HPDE6-E6E7 (cell line): Measurements from ENCODE around the gene CYSTM1.

Experiments used
- DNase-seq: peaks from one replicate; pipeline ENCODE4 v3.0.0; 2011; ENCODE audit warnings: missing footprints; ENCODE audit errors: extremely low spot score

CYSTM1 gene

DNA sequence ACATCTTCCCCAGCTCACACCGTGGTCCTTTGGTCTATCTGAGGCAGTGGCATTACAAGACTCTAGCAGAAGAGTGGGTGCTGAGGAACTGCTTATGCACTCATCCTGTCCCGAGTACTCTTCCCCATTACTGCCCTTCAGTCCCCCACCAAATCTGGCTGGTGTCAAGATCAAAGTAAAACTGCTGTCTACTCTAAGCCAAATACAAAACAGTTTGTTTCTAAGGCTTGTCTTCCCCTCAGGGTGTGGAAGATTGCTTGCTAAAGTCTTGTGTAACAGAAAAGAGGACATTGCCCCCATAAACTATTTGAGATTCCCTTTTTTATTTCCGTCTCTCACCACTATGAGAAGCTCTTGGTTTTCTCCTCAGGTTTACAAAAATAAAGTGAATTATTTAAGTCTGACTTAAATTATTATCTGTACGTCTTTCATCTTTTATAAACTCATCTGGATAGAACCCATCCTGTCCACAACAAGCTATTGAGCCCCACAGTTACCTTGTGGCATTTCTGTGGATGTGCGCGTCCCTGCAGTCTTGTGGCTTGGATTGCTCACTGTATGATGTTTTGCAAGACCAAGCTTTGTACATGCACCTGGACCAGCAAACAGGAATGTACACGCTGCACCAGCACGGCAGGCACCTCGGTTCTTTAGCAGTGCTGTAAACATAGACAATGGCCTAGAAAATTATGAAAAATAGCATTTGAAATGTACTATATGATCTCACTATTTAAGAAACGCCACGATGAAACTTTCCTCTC, 61.0 kb downstream of the CYSTM1 start:
- no peak for DNase-seq

DNA sequence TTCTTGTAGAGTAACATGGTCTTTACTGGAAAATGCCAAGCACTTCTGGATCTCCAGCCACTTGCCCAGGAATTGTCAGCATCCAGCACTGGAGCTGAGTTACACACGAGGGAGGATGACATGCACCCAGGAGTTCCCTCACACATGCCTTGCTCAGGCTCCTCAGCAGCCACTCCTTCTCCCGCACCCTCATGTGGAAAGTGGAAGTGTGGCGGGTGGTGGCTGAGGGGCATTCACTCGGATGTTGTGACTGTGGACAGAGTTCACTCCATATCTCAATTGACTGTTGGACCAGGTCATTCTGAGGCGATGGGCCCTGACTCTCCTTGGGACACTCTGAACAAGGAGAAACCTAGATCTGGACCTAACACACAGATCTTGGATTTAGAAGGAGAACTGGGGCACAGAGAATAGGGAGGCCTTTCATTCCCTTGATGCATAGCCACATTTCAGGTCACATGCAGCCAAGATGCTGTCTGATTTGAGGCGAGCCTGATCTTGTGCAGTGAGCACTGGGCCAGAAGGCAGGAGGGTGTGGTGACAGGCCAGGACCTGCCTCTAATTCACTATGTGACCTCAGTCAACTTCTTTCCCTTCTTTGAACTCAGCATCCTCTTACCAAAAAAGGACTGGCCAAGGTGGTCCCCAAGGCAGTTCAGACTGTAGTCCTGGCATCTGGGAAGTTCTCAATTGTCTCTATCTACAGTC, 62.1 kb downstream of the CYSTM1 start:
- DNase-seq: no peak

DNA sequence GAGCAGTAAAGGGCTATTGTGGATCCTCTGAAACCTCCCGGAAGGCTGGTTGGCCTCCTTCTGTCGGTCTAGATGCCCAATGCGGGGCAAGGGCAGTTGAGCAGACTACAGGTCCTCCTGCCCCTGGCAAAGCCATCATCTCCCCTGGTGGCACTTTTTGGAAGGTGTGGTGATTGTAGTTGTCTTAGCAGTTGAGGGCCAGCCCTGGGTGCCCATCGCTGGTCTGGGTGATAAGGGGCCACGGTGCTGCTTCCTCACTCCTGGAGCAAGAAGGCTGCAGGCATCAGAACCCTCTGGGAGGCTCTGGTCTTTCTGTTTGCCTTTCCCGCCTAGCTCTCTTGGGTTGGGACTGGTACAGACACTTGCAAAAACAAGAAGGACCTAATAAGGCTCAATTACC, 63.8 kb downstream of the CYSTM1 start:
- DNase-seq: no peak

DNA sequence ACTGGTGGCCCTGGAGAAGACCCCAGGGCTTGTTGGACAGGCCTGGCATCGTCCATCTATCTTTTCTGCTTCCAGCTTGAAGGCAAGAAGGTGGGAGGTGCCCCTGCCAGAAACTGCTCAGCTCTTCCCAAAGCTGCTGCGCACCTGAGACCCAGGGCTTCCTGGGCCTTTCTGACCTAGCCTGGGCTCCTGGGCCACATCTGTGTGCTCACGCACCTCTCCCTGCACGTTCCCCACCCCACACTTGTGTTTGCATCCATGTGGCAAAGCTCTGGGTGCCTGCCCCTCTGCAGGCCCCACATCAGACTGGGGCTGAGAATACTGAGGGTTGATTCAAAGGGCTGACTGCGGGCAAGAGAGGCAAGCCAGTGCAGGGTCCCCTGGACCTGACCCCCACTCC, 64.5 kb downstream of the CYSTM1 start:
- no peak for DNase-seq

DNA sequence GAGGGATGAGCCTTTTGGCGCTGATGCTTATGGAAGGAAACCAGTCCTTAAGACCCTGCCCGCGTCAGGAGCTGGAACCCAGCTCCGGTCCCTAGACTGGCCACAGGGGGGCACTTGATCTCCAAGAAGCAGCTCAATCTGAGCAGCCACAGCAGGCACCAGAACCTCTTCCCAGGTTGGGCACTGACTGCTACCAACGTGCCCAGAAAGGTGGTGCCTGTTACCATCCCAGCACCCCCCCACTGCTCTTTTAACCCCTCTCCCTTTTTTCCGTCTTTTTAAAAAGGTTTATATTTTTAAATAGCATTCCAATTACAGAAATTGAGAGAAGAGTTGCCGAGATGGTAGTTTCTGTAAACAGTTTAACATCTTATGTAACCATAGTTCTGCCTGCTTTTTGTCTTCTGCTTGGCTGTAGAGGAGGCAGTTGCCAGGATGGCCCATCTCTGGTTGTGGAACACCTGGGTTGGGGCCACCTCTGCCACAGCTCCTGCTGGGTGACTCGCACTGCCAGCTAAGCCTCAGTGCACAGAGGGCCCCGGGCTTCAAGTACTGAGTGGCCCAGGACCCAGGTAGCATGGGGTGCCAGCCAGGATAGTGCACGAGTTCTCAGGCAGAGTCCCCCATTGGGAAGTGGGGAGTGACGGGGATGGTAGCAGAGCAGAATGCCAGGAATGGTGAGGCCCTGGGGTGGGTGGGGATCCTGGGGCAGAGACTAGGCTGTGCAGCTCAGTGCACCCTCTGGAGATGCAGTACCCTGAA, 65.1 kb downstream of the CYSTM1 start:
- DNase-seq: no peak

DNA sequence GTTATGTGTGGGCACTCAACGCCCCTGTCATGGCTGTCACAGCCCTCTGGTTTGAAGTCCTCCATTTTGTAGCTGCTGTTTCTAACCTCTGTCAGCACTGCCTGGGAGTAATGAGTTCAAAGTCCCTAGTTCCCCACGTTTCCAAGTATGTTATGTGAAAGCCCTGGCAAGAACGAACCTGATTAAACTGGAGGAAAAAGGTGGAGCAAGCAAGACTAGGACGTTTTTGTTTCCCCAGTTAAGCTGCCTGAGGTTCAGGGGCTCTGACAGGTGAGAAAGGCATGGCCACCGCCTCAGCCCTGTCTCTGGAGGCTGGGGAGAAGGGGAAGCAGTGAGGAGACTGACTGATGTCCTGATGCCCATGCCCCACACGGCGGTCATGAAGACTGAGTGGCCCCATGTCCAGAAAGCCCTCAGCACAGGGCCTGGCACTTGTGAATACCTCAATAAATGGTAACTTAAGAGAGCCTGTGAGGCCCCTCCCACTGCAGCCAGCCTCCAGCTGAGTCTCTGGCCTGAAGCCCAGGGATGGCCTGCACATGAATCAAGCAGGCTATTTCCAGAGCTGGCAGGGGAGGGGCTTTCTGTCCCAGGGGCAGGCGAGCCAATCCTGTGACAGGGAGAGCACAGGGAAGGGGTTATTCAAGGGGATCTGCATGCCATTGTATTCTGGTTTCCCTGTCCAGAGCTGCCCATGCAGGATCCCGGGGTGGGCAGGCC, 66.2 kb downstream of the CYSTM1 start:
- peak; percentile 91 for DNase-seq

DNA sequence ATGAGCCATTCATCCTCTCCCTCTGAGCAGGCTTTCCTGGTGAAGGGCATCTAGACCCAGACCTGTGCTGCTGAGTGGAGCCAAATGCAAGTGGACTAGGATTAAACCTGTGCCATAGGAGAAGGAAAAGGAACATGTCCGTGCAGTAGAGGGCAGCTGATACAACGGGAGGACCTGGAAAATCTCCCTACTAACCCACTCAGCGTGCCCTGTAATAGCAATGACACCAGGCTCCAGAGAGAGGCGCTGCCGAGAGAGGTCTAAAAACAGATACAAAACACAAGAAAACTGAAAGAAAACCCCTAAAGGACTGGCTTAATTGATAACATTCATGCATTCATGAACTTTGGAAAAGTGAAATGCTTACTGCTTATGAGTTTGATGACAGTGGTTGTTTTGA, 67.1 kb downstream of the CYSTM1 start:
- no peak for DNase-seq

DNA sequence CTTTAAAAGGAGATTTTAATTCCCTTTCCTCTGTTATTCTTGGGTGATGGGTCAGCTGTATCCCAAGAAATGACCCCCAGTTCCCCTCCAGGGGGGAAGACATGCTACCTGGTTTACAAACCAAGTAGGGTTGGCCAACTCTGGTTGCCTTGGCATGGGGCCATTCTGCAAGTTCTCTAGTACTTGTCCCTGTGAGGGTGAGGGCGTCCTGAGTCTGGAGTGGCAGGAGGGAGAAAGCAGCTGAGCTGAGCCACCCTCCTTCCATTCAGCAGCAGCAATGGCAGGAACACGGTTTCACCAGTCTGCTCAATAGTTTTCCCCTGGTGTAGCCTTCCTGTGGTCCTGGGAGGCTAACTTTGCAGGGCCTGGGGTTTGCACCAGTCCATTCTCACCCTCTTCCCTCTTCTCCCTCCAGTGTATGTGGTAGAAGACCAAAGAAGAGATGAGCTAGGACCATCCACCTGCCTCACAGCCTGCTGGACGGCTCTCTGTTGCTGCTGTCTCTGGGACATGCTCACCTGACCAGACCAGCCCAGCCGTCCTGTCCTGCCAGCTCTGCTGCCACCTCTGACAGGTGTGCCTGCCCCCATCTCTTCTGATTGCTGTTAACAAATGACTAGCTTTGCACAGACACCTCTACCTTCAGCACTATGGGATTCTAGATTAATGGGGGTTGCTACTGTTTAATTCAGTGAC, 68.0 kb downstream of the CYSTM1 start:
- no peak for DNase-seq

DNA sequence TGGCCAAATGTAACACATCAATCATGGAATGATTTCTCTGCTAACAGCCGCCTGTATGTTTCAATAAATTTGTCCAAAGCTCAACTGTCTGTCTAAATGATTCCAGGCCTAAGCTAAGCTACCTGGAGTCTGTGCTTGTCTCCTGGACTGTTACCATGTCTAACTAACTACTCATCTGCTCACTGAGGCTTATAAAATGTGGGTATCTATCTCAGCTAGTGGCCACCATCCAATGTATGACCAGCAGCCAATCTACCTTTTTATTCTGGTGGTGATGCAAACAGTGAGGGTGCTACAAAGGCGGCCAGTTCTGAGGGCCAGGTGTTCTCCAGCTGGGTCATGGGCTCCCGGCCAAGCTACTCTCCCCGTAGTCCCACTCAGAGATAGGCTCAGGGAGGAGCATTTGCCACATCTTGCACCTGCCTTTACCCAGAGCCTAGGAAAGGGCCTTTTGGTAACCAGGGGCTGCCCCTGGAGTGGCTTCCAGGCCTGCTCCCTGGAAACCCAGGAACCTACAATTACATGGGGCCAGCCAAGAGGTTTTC, 68.8 kb downstream of the CYSTM1 start:
- no peak for DNase-seq

DNA sequence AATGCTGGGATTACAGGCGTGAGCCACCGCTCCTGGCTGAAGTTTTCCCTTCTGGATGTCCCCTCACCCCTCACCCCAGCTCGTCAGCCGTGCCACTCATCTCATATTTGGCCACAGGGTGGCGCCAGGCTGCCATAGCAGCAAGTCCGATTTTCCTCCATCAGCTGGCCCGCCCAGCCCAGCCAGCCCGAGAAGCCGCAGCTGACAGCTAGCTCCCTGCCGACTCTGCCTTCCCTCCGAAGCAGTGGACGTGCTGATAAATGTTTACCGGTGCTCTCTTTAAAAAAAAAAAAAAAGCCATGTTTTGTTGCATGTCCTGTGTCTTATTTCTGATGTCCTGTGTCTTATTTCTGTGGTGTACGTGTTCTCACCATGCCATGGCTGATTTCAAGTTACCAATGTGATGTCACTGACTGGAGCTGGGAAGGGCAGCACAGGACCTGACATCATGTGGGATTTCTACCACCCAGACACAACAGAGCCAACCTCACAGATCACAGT, 69.6 kb downstream of the CYSTM1 start:
- peak; percentile 65 for DNase-seq

DNA sequence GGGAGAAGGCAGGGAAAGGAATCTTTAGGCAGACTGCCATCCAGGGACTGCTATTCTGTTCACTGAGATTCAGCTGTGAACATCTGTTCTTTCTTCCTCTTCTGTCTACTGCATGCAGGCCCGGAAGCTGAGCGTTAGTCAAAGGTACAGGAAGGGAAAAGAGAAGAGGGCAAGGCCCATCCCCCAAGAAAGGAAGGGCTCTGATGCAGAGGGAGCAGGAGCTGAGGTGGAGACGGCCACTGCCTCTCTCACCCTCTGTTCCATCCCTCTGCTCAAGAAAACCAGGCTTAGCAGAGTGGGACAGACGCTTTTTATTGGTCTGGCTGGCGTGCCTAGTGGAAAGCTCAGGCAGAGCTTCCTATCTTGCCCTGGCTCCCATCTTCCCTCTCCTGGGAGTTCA, 70.4 kb downstream of the CYSTM1 start:
- no peak for DNase-seq

DNA sequence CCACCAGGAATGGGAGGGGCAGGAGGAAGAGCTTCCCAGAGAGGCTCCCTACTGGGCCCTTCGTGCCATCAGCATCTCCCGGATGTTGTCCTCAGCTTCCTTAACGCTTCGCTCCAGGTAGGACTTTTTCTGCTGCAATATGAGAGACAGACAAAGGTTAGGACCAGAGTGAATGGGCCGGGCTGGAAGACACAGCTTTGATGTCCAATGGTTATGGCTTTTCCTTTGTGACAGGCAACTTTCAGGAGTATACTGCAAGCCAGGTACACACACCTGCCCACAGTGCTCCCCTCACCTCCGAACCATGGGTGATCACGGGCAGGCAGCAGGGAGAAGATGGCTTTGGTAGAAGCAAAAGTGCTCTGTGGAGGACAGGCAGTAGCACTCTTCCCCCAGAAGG, 70.9 kb downstream of the CYSTM1 start:
- no peak for DNase-seq

DNA sequence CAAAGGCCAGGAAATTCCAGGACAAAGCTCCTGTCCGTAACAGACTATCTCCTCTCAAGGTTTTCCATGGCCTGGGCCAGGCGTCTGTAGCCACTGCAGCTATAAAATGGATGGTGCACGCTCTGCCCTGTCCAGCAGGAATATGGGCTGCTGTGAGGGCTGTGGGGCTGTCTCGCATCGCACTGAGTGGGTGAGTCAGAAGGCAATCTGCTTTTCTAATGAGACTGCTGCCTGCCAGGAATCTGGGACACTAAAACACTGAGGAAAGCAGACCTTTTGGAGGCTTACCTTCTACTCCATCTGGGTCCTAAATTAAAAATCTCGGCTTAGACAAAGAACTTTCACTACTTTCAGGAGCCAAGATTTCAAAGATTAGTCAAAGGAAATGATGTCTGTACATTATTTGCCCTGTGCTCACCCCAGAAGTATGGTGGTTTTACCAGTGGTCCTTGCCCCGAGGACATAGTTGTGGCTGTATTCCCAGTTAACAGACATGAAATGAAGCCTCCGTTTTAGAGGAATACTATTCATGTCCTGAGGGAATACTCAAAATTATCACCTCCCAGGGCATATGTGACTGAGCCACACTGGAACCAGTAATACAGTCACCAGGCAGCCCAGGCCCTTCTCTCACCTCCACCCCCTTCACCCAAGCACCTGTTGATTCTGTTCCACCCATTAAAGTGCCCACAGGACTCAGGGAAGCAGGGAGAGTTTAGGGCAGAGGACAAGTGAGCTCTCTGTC, 71.6 kb downstream of the CYSTM1 start:
- DNase-seq: no peak

DNA sequence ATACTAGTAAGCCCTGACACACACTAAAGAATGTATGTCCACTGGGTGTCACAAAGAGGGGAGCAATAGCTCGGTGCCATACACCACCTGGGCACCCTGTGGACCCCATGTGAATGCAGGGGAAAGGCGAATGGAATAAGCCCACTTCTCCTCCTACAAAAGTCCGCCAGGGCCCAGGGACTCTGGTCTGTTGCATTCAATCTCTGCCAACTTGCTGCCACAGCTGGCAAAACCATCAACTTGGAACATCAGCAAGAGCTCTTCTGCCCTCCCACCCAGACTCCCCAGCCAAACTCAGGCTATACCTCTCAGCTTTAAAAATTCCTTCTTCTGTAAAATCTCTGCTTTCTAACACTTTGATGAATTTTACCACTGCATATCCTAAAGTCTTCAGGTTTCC, 73.4 kb downstream of the CYSTM1 start:
- DNase-seq: no peak

DNA sequence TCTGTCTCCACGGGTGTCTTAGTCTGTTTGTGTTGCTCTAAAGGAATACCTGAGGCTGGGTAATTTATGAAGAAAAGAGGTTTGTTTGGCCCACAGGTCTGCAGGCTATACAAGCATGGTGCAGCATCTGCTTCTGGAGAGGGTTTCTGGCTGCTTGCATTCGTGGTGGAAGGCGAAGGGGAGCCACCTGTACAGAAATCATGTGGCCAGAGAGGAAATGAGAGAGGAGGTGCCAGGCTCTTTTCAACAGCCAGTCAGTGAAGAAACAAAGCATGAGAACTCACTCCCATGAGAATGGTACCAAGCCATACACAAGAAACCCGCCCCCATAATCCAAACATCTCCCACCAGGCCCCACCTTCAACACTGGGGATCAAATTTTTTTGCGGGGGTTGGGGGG, 74.5 kb downstream of the CYSTM1 start:
- DNase-seq: no peak

DNA sequence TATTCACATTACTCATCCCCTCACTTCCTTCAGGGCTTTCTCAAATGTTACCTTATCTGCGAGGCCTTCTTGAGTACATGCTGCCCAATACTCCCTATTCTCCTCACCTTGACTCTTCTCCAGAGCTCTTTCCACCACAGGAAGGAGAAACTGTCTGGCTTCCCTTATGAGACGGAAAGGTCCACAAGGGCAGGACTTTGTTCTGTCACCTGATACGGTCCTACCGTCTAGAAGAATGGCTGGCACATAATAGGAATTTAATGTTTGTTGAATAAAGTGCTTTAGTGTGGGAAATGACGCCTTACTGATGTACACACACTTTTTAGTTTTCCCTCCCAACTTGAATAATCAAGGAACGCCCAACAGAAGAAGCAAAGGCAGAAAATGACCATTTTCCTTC, 75.4 kb downstream of the CYSTM1 start:
- DNase-seq: no peak

DNA sequence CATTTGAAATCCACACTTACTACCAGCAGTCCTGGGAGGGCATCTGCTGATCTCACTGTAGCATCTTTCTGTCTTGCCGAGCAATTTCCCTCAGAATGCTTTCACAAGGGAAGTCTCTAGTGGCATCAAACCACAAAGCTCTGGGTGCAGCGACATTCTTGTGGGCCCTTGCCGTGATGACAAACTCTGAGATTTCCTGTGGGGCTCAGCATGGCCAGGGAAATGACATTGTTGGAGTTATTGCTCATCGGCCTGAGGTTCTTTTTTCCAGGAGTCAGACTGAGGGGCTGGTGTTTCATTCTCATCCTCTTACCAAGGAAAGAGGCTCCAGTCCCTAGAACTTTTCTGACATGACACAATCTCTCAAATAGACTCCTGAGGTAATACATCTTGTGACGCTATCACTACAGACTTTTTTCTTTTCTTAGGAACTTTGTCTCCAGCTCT, 76.6 kb downstream of the CYSTM1 start:
- no peak for DNase-seq

DNA sequence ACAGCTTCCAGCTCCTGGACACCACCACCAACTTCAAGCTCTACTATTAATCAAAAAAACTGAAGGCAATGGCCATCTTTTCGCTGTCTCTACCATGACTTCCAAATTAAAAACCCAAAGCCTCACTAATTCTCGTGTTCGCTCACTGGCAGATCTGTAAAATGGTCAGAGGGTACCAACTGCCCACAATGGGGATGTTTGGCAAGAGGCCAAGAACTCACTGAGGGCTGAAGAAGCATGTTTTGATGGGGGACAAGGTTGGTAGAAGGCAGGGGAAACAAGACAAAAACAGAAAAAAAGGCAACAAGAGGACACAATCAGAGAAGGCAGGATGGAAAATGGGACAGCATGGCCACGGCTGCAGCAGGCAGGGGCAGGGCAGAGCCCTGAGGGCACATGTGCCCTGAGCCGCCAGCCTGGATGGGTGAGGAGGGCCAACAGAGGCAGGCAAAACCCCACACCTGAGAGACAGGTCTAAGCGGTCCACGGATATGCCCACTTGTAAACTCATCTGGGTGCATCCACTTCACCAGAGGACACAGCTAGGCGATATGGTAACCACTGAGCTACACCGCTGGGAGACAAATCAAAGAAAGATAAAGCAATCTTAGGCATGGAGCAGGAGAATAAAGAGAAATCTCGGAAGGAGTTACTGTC, 77.6 kb downstream of the CYSTM1 start:
- DNase-seq: no peak

DNA sequence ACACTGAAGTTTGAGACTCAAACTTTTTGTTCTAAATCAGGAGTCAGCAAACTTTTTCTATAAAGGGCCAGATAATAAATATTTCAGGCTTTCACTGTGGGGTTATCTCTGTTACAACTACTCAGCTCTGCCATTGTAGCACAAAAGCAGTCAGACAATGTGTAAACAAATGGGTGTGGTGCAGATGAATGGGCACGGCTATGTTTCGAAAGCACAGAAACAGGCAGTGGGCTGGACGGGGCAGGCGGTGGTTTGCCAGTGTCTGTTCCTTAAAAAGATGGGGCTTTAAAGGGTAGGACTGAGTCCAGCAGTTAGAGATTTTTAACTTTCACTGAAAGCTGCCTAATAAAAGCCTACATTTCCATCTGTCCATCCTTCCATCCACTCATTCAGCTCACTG, 79.0 kb downstream of the CYSTM1 start:
- no peak for DNase-seq
